BLaER1 (cell line): Measurements from ENCODE around the gene LAGE3.

Experiments used
- H3K27ac ChIP-seq: shearing (Covaris generic); formaldehyde crosslinking; 2 replicates; pipeline ENCODE4 v1.8.1; 2022
- H3K27me3 ChIP-seq: shearing (Covaris generic); formaldehyde crosslinking; 2 replicates; pipeline ENCODE4 v1.8.1; 2022
- H3K36me3 ChIP-seq: shearing (Covaris generic); formaldehyde crosslinking; 2 replicates; pipeline ENCODE4 v1.8.1; 2022
- H3K4me1 ChIP-seq: shearing (Covaris generic); formaldehyde crosslinking; 2 replicates; pipeline ENCODE4 v1.8.1; 2022
- H3K4me2 ChIP-seq: shearing (Covaris generic); formaldehyde crosslinking; 2 replicates; pipeline ENCODE4 v1.8.1; 2022
- H3K4me3 ChIP-seq: shearing (Covaris generic); formaldehyde crosslinking; 2 replicates; pipeline ENCODE4 v1.8.1; 2022
- H3K9ac ChIP-seq: shearing (Covaris generic); formaldehyde crosslinking; 2 replicates; pipeline ENCODE4 v1.8.1; 2022
- H3K9me3 ChIP-seq: shearing (Covaris generic); formaldehyde crosslinking; 2 replicates; pipeline ENCODE4 v1.8.1; 2022
- H4K20me1 ChIP-seq: shearing (Covaris generic); formaldehyde crosslinking; 2 replicates; pipeline ENCODE4 v1.8.1; 2022
- Cebpa-rat ChIP-seq: shearing (Covaris generic); IDR thresholded peaks from 2 replicates; pipeline ENCODE4 v1.8.1; 2022

Gene LAGE3

DNA sequence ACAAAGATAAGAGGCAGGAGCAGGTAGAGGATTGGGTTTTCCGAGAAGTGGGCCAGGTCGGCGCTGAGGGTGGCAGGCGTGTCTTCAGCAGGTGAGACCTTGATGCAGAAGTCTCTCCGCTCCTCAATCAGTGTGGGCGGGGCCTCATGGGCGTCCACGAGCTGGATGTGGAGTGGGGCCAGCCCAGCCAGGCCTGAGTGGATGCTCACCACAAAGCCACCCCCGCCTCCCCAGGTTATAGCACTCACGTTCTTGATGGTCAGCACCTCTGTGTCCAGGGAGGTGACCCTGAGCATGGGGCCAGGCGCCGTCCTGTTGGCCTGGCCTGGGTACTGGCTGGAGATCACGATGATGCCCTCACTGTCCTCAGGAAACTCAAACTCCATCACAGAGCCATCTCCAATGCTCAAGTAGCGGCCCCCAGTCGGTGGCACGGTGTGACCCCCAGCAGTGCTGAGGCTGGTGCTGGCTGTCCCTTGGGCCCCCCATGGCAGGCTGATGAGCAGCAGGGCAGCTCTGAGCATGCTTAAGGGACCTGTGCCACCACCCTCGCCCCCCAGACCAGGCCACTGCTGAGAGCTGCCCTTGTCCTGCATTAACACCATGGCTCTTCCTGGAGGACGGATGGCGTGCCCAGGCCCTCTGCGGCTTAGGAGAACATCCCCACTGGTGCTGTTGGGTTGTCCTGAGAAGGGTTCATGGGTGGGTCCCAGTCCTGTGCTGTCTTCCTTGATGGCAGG lies 9.4 kb upstream of the LAGE3 start:
- H3K27me3 ChIP-seq: peaks cover 14% of the 10 kb centered on the region
- H3K4me3 ChIP-seq: no peak overlapping the region
- no peak overlapping the region for H3K9ac ChIP-seq
- H3K4me1 ChIP-seq: peaks cover 45% of the 10 kb centered on the region
- peaks cover 26% of the 10 kb centered on the region for H4K20me1 ChIP-seq
- H3K27ac ChIP-seq: no peak overlapping the region
- H3K4me2 ChIP-seq: 0 out of 2 replicates have a peak overlapping the region, but pooled peaks have one; percentile 80
- no peak for TF ChIP-seq Cebpa-rat
- H3K9me3 ChIP-seq: peaks cover 32% of the 10 kb centered on the region
- H3K36me3 ChIP-seq: peaks cover 29% of the 10 kb centered on the region

DNA sequence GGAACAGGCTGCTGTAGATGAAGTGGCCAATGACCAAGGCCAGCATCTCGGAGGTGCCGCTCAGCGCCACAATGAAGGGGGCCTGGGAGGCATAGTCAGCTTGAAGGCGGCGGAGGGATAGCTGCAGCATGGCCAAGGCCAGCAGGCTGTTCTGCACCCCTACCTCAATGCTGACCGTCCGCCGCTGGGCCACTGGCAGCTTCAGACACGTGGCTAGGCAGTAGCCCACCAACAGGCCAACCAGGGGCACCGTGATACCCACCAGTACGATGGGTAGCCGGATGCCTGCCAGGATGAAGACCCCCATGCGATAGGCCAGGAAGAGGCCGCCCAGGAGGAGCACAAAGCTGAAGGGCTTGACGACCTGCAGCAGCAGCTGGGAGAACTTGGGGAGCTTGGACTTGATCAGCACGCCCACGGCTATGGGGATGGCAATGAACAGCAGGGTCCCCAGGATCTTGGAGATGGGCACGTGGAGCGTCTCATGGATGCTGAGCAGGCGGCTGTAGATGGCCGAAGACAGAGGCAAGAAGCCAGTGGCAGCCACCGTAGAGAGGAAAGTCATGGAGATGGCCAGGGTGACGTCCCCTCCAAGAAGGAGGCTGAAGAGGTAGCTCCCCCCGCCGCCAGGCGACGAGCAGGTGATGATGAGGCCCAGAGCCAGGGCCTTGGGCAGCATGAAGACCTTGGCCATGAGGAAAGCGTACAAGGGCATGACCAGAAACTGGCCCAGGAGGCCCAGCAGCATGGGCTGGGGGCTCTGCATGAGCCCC lies 8.6 kb upstream of the LAGE3 start:
- 0 out of 2 replicates have a peak overlapping the region, but pooled peaks have one; percentile 80 for H3K4me3 ChIP-seq
- H3K4me2 ChIP-seq: peak overlapping the region; percentile 67
- H3K27ac ChIP-seq: no peak overlapping the region

DNA sequence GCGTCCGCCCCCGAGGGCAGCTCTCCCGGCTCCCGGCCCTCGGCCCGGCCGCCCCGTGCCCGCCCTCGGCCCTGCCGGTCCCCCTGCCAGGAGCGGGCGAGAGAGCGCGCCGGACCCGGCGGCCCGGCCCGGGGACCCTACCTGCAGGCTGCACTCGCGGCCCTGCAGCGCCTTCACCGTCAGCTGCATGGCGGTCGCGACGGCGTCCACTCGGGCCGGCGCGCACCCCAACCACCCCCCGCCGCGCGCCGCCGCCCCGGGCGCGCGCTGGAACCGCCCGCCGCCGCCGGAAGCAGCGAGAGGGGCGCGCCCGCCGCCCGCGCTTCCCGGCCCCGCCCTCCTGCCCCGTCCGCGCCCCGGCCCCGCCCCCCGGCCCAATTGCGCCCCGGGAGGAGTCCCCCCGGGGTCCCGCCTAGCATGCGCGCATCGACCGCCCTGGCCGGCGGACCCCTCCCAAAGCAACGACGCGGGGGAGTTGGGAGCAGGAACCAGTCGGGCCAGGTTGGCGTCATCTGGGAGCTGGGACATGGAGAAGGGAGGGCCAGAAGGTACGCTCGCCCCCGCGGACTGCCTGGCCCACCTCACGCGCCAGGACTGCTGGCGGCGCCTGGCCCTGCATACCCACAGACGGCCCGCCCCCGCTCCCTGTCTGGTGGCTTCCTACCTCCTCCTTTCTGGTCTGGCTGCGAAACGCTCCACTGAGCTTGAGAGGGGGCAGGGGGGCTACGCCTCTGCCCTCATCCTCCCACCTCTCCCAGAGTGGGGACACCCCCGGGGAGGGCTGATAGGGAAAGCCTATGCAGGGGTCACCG lies 7.5 kb upstream of the LAGE3 start, which contains the start of gene UBL4A:
UBL4A (minus strand) TSS at position 220 of the 812 bp plus-strand sequence; CDS start at position 189, 31 bp downstream.
- H3K4me3 ChIP-seq: peak within 1 kb of the TSS; percentile 80
- no peak for TF ChIP-seq Cebpa-rat
- H3K9ac ChIP-seq: peak within 1 kb of the TSS; percentile 86
- peak within 1 kb of the TSS; percentile 77 for H3K4me2 ChIP-seq
- peak within 1 kb of the TSS; percentile 88 for H3K27ac ChIP-seq
- peaks cover 40% of the 10 kb centered on the region for H4K20me1 ChIP-seq
- H3K27me3 ChIP-seq: peaks cover 30% of the 10 kb centered on the region
- peaks cover 32% of the 10 kb centered on the region for H3K9me3 ChIP-seq
- peaks cover 61% of the 10 kb centered on the region for H3K4me1 ChIP-seq
- H3K36me3 ChIP-seq: peaks cover 30% of the 10 kb centered on the region

More for the DNA sequence above, 8.6 kb upstream of the LAGE3 start:
- peaks cover 32% of the 10 kb centered on the region for H3K9me3 ChIP-seq
- H4K20me1 ChIP-seq: peaks cover 34% of the 10 kb centered on the region
- TF ChIP-seq Cebpa-rat: no peak
- H3K36me3 ChIP-seq: peaks cover 30% of the 10 kb centered on the region
- peaks cover 53% of the 10 kb centered on the region for H3K4me1 ChIP-seq
- H3K27me3 ChIP-seq: peaks cover 21% of the 10 kb centered on the region
- H3K9ac ChIP-seq: no peak overlapping the region

DNA sequence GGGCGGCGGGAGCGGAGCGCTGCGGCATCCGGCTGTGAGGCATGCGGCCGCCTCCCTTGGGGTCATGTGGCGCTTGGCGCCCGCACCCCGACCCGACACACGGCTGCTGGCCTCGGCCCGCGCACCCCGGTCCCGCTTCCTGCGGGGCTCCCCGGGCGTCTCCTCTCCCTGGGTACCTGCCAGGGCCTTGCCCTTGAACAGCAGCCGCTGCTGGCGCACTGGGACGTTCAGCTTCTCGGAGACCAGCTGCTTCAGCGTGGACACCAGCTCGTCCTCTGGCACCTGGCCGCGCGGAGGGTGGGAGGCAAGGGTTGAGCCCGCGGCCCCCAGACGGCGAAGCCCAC lies 6.9 kb upstream of the LAGE3 start:
- Histone ChIP-seq H3K27ac (peak overlapping the region; percentile 88), H3K27me3 (peaks cover 34% of the 10 kb centered on the region), H4K20me1 (peaks cover 40% of the 10 kb centered on the region), H3K4me3 (peak overlapping the region; percentile 80), H3K4me1 (peaks cover 56% of the 10 kb centered on the region), H3K4me2 (peak overlapping the region; percentile 77), H3K9me3 (peaks cover 32% of the 10 kb centered on the region), H3K36me3 (peaks cover 30% of the 10 kb centered on the region), H3K9ac (peak overlapping the region; percentile 86)
- no peak for TF ChIP-seq Cebpa-rat

DNA sequence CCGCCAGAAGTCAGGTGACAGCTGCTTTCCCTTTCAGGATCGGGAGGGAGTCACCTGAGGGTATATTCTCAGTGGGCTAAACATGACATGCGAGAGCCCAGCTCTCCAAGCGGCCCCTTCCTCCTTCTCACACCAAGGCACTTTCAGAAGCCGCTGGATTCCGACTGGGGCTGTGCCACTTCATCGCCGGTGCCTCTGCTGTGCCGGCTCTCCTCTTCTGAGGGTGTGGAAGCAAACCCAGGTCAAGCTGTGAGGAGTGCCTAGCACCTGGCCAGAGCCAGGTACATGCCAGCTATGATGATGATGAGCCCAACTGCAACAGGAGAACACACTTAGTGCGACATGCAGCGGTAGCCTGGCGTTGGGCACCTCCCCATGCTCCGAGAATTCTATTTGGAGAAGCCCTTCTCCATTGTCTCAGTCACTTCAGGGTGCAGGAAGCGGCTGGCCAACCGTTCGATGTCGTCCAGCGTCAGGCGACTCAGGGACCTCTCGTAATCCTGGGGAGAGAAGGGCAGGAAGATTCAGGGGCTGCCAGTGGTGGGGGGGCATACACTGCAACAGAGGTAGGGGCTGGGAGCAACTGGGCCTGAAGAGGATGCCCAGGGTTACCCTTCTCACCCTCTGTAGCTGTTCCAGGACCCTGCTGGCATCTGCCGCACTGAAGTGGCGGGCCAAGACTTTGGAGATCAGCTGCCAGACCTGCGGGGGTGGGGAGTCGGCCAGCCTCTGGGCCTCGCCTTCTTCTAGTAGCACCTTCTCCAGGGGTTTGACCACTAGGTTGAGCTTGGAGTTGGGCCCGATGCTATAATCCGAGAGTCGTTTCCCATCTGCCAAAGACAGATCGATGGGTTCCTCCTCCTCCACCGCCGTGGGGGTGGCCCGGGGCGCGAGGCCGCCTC lies 6.3 kb upstream of the LAGE3 start:
- Histone ChIP-seq H3K36me3 (peaks cover 30% of the 10 kb centered on the region), H3K9ac (peak overlapping the region; percentile 86), H3K9me3 (peaks cover 32% of the 10 kb centered on the region), H3K4me1 (peaks cover 56% of the 10 kb centered on the region), H3K27ac (peak overlapping the region; percentile 88), H4K20me1 (peaks cover 40% of the 10 kb centered on the region), H3K27me3 (peaks cover 40% of the 10 kb centered on the region), H3K4me3 (peak overlapping the region; percentile 80), H3K4me2 (peak overlapping the region; percentile 77)
- no peak for TF ChIP-seq Cebpa-rat

DNA sequence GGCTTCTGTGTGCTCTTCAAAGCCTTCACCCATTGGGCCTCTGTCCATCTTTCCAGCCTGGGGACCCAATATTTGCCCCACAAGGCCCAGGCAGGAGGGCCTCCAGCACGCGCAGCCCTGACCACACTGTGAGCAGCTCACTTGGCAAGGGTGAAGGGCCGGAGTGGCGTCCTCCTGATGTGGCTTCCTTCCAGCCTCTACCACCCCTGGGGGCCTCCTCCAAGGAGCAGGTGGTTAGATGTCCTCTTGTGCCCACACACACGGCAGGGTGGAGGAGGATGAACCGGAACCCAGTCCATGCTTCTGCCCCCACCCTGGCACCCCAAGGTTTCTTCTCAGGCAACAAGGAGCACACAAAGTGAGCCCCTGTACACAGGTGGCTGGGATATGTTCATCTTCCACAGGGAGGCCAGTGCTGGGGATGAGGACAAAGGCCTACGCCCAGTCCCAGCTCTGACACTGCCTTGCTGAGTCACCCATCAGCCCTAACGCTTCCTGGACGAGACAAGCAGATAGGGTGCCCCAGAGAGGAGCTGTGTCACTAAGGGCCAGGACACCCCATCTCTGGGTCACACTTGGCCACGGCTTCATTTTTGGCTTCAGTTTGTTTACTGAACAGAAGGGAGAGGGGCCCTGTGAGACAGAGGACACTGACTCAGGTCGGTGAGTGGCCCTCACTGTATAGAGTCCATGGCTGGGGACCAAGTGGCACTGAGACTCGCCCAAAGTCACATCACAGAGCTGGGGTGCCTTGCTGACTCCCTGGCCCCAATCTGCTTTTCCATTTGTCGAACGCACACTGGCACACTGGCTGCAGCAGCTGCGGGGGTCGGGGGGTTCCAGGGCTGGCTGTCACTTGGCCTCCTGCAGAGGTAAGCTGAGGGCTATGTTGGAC lies 5.4 kb upstream of the LAGE3 start:
- H3K9ac ChIP-seq: 0 out of 2 replicates have a peak overlapping the region, but pooled peaks have one; percentile 86
- peaks cover 32% of the 10 kb centered on the region for H3K9me3 ChIP-seq
- peaks cover 40% of the 10 kb centered on the region for H4K20me1 ChIP-seq
- peak overlapping the region; percentile 80 for H3K4me3 ChIP-seq
- H3K27ac ChIP-seq: 0 out of 2 replicates have a peak overlapping the region, but pooled peaks have one; percentile 2
- peaks cover 58% of the 10 kb centered on the region for H3K4me1 ChIP-seq
- TF ChIP-seq Cebpa-rat: no peak
- peaks cover 45% of the 10 kb centered on the region for H3K27me3 ChIP-seq
- H3K4me2 ChIP-seq: peak overlapping the region; percentile 77
- H3K36me3 ChIP-seq: peaks cover 30% of the 10 kb centered on the region

DNA sequence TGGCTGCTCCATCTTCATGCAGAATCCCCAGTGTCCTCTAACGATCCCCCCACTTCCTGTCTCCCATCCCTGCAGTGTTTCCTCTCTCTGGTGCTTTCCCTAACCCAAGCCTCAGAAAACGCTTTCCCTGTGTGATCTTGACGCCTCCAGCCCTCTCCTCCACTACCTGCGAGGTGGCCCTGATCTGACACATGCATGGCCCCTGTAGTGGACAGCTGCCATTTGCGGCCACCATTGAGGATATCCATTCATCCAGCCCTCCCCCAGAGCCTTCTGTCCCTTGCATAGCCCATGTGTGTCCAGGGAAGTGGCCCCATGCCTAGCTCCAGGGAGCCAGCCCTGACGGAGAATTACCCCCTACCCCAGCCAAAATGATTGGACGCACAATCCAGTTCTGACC lies 4.2 kb upstream of the LAGE3 start:
- Histone ChIP-seq H3K4me2 (peak overlapping the region; percentile 77), H3K36me3 (peaks cover 27% of the 10 kb centered on the region), H3K4me1 (peaks cover 56% of the 10 kb centered on the region), H3K27ac (peak overlapping the region; percentile 38), H3K27me3 (peaks cover 48% of the 10 kb centered on the region), H3K4me3 (no peak overlapping the region), H3K9ac (peak overlapping the region; percentile 29; the same call in 1 of the 2 replicates), H3K9me3 (peaks cover 25% of the 10 kb centered on the region), H4K20me1 (peaks cover 40% of the 10 kb centered on the region)
- TF ChIP-seq Cebpa-rat: no peak

DNA sequence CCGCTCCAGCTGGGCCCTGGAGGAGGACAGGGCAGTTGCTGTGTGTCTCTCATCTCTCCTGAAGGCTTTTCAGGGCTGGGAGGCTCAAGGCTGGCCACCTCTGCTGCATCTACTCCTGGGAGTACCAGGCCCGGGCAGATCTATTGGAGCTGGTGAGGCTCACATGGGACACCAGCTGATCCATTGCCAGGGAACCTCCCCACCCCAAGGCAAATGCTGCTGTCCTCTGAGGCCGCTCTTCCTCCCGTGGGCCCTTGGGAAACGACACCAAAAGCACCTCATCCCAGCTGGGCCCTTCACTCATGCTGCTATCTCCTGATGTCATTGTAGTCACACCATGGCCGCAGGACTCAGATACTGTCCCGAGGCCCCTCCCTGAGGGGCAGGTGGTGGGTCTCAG lies 3.7 kb upstream of the LAGE3 start:
- H3K4me1 ChIP-seq: peaks cover 60% of the 10 kb centered on the region
- peaks cover 22% of the 10 kb centered on the region for H3K36me3 ChIP-seq
- H3K4me3 ChIP-seq: no peak overlapping the region
- TF ChIP-seq Cebpa-rat: no peak
- peaks cover 19% of the 10 kb centered on the region for H3K9me3 ChIP-seq
- H3K27me3 ChIP-seq: peaks cover 48% of the 10 kb centered on the region
- H3K4me2 ChIP-seq: peak overlapping the region; percentile 77
- H4K20me1 ChIP-seq: peaks cover 39% of the 10 kb centered on the region
- 0 out of 2 replicates have a peak overlapping the region, but pooled peaks have one; percentile 29 for H3K9ac ChIP-seq
- H3K27ac ChIP-seq: peak overlapping the region; percentile 38
